HL-60 (cell line): Measurements from ENCODE around the gene CFTR.

Source experiments
- DNase-seq, 2 experiments: peaks; one replicate each; pipeline ENCODE4 v3.0.0-alpha.2; 2010 to 2020; ENCODE audit warnings: low read depth in 1 of 2, low spot score in 1 of 2
- H3K27ac ChIP-seq: fragments of 250-450 bp; sonication (Bioruptor Pico); replicated peaks from 2 replicates; pipeline ENCODE4 v1.5.1; 2020; ENCODE audit warnings: mild to moderate bottlenecking, moderate library complexity
- H3K27me3 ChIP-seq: fragments of 250-450 bp; sonication (Bioruptor Pico); 2 replicates; pipeline ENCODE4 v1.5.1; 2021; ENCODE audit warnings: mild to moderate bottlenecking, moderate library complexity; ENCODE audit not compliant: insufficient read depth, poor library complexity, severe bottlenecking
- H3K4me3 ChIP-seq: replicated peaks from 2 replicates; pipeline ENCODE4 v1.5.1; 2011; ENCODE audit warnings: mild to moderate bottlenecking, control low read depth, low read length; ENCODE audit not compliant: insufficient read depth
- CTCF ChIP-seq: IDR thresholded peaks from one replicate; pipeline ENCODE4 v1.5.1; 2011; ENCODE audit warnings: low read length, control low read depth, inconsistent platforms; ENCODE audit not compliant: insufficient read depth
- GABPA ChIP-seq: IDR thresholded peaks from 2 replicates; pipeline ENCODE4 v1.6.1; 2012; ENCODE audit warnings: low read depth
- POLR2AphosphoS5 ChIP-seq: IDR thresholded peaks from 2 replicates; pipeline ENCODE4 v1.6.1; 2012; ENCODE audit warnings: low read depth
- REST ChIP-seq: IDR thresholded peaks from 2 replicates; pipeline ENCODE4 v1.6.1; 2012; ENCODE audit warnings: low read depth; ENCODE audit not compliant: insufficient replicate concordance
- SPI1 ChIP-seq: IDR thresholded peaks from 2 replicates; pipeline ENCODE4 v1.6.1; 2012; ENCODE audit warnings: low read depth, mild to moderate bottlenecking, borderline replicate concordance

CFTR gene

GRCh38 chr7:117564627-117565026 is 84.8 kb downstream of the CFTR start:
- DNase-seq = no peak
- Histone ChIP-seq H3K4me3 (no peak overlapping the region), H3K27me3 (no peaks in the 10 kb centered on the region), H3K27ac (no peak overlapping the region)
- TF ChIP-seq CTCF (no peak), POLR2AphosphoS5 (no peak), REST (no peak), SPI1 (no peak), GABPA (no peak)

- Histone ChIP-seq H3K4me3 (no peak overlapping the region), H3K27ac (no peak overlapping the region), H3K27me3 (no peaks in the 10 kb centered on the region)
- DNase-seq = no peak
- TF ChIP-seq SPI1 (no peak), POLR2AphosphoS5 (no peak), REST (no peak), GABPA (no peak)
Observed at GRCh38 chr7:117565226-117565625, 85.4 kb downstream of the CFTR start.

- no peak overlapping the region for H3K4me3 ChIP-seq
- H3K27me3 ChIP-seq = no peaks in the 10 kb centered on the region
- H3K27ac ChIP-seq = no peak overlapping the region
- DNase-seq = no peak
- TF ChIP-seq POLR2AphosphoS5 (no peak), SPI1 (no peak), REST (no peak), CTCF (no peak), GABPA (no peak)
Observed at GRCh38 chr7:117567781-117568180, 88.0 kb downstream of the CFTR start.
